ENCODE data around the gene SPRED2. TPM values are rescaled to one million over a fixed set of nuclear protein-coding genes. Genes with fewer than 3 reads are reported as not detected.
A peak's percentile ranks its signal among the peaks of the same experiment; 100 is the strongest.

Gene SPRED2
- total RNA-seq, 1 donor from 2014 or later: 18.4 TPM

DNA sequence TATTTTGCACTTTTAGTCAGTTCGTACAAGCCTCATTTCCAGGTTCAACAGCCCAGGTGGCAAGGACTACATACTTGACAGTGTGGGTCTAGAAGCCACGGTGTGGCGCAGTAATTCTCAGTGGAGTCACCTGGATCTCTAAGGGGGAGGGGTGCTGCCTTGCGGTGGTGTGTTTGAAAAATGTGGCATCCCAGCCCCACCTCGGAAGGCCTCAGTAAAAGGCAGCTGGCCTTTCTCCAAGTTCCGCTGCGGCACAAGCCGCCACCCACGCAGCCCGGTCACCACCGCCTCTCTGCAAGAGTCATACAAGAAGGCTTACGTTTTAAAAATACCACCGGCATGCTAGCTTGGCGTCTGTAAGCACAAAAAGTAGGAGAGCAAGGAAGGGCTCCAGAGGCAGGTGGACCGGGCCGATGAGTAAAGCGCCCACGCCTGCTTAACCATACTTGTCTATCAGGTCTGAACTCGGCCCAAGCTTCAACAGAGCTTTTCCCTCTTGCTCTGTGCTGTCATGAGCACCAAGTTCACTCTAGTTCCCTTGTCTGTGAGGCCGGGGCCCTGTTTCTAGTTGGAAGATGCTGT lies 49.5 kb downstream of the SPRED2 start:
- H3K27ac ChIP-seq: peak overlapping the region; percentile 75
- H3K27me3 ChIP-seq: no peaks in the 10 kb centered on the region
- H3K36me3 ChIP-seq: no peaks in the 10 kb centered on the region
- TF ChIP-seq POLR2AphosphoS5 (IDR thresholded peaks at IDR 0.05; ENCODE audit: insufficient read depth in 1 of 2, low read depth in 1 of 2) (peak; percentile 40 to 47), CTCF (IDR thresholded peaks at IDR 0.05) (no peak)
- intact Hi-C loops (cut with DNase I): no loop called here
- peaks cover 75% of the 10 kb centered on the region for H3K4me1 ChIP-seq
- peak overlapping the region; percentile 2 to 18 for H3K4me3 ChIP-seq
- H3K9me3 ChIP-seq: no peaks in the 10 kb centered on the region
- DNase-seq (ENCODE audit: extremely low spot score in 2 of 2): no peak

DNA sequence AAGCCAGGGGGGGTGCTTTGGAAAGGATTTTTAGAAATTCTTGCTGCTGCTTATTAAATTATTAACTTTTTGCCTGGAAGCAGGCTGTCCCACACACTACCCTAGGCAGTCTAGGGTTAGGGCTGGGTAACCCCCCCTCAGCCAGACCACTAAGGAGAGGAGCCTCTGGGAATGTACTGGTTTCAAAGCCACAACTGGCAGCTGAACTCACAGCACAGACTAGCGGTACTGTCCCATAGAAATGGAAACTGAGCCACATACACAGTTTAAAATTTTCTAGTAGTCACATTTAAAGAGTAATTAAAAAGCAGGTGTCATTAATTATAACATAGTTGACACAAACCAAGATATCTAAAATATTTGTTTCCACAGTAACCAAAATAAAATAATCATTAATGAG lies 50.1 kb downstream of the SPRED2 start:
- intact Hi-C loops (cut with DNase I): no loop called here
- no peak for TF ChIP-seq POLR2A (IDR thresholded peaks at IDR 0.05)
- TF ChIP-seq POLR2AphosphoS5 (IDR thresholded peaks at IDR 0.05; ENCODE audit: insufficient read depth in 1 of 2, low read depth in 1 of 2): no peak
- no peak for TF ChIP-seq CTCF (IDR thresholded peaks at IDR 0.05)

DNA sequence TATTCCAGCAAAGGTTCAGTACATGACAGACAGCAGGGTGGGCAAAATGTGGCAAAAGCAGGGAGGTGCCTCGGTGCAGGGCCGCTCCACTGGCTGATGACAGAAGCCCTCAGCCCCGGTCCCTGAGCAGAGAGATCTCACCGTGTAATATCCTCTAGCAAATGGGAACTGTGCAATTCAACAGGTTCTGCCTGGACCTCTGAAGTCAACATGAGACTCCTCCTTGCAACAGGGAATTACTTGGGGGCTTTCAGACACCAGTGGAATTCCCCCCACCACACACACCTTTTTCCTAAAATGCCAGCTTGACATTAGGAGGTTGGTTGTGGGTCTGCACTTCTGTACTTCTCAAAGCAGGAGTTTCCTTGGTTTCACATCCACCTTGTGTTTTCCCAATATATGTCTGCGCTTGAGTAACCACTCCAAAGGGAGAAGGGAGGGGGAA lies 50.8 kb downstream of the SPRED2 start:
- Histone ChIP-seq H3K27ac (no peak overlapping the region), H3K4me3 (no peak overlapping the region), H3K4me1 (peaks cover 81% of the 10 kb centered on the region), H3K36me3 (no peaks in the 10 kb centered on the region), H3K9me3 (no peaks in the 10 kb centered on the region), H3K27me3 (no peaks in the 10 kb centered on the region)
- intact Hi-C loops (cut with DNase I): no loop called here
- no peak for DNase-seq (ENCODE audit: extremely low spot score in 2 of 2)
- TF ChIP-seq POLR2A (IDR thresholded peaks at IDR 0.05): no peak
- TF ChIP-seq POLR2AphosphoS5 (IDR thresholded peaks at IDR 0.05; ENCODE audit: insufficient read depth in 1 of 2, low read depth in 1 of 2): no peak
- no peak for TF ChIP-seq CTCF (IDR thresholded peaks at IDR 0.05)

More for the DNA sequence above, 50.1 kb downstream of the SPRED2 start:
- Histone ChIP-seq H3K4me1 (peaks cover 80% of the 10 kb centered on the region), H3K27ac (peak overlapping the region; percentile 75), H3K4me3 (no peak overlapping the region), H3K9me3 (no peaks in the 10 kb centered on the region), H3K36me3 (no peaks in the 10 kb centered on the region), H3K27me3 (no peaks in the 10 kb centered on the region)
- DNase-seq (ENCODE audit: extremely low spot score in 2 of 2): no peak

DNA sequence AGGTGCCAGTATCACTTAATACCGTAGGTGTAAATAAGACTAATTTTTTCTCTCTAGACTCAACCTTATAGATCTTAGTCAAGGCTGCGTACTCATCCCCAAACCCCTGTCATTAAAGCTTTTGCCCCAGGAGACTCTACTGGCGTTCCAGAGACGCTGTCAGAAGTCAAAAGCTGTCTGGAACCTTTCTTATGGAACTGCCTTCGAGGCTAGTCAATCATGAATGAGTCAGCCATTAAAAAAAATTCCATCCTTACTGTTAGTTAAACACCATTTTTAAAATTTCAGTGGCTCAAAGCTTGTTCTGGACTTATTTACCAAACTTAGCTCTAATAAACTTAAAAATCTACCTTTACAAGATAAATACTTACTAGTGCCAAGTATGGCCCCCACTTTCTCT lies 52.1 kb downstream of the SPRED2 start:
- no peaks in the 10 kb centered on the region for H3K36me3 ChIP-seq
- H3K4me1 ChIP-seq: peaks cover 75% of the 10 kb centered on the region
- no peak overlapping the region for H3K4me3 ChIP-seq
- intact Hi-C loops (cut with DNase I): no loop called here
- TF ChIP-seq POLR2A (IDR thresholded peaks at IDR 0.05) (no peak), POLR2AphosphoS5 (IDR thresholded peaks at IDR 0.05; ENCODE audit: insufficient read depth in 1 of 2, low read depth in 1 of 2) (no peak), CTCF (IDR thresholded peaks at IDR 0.05) (no peak)
- DNase-seq (ENCODE audit: extremely low spot score in 2 of 2): no peak
- no peaks in the 10 kb centered on the region for H3K27me3 ChIP-seq
- no peaks in the 10 kb centered on the region for H3K9me3 ChIP-seq
- no peak overlapping the region for H3K27ac ChIP-seq

GRCh38 chr2:65379721-65380171 lies 52.7 kb downstream of the SPRED2 start:
- intact Hi-C loops (cut with DNase I): no loop called here
- H3K27me3 ChIP-seq: no peaks in the 10 kb centered on the region
- H3K4me3 ChIP-seq: no peak overlapping the region
- H3K27ac ChIP-seq: no peak overlapping the region
- H3K36me3 ChIP-seq: no peaks in the 10 kb centered on the region
- no peaks in the 10 kb centered on the region for H3K9me3 ChIP-seq
- H3K4me1 ChIP-seq: peaks cover 70% of the 10 kb centered on the region
- no peak for DNase-seq (ENCODE audit: extremely low spot score in 2 of 2)
- TF ChIP-seq POLR2AphosphoS5 (IDR thresholded peaks at IDR 0.05; ENCODE audit: insufficient read depth in 1 of 2, low read depth in 1 of 2) (no peak), CTCF (IDR thresholded peaks at IDR 0.05) (no peak), POLR2A (IDR thresholded peaks at IDR 0.05) (no peak)

Measured in vagina (tissue), 2 donors.